DMS 273 treated with DMSO at 0.1 percent for 48 hours (cell line): Measurements from ENCODE around the gene ARHGAP26.

Experiments used
- DNase-seq: peaks from one replicate; lab custom pipeline; 2025; lab: John Stamatoyannopoulos, UW

The ARHGAP26 gene

DNA sequence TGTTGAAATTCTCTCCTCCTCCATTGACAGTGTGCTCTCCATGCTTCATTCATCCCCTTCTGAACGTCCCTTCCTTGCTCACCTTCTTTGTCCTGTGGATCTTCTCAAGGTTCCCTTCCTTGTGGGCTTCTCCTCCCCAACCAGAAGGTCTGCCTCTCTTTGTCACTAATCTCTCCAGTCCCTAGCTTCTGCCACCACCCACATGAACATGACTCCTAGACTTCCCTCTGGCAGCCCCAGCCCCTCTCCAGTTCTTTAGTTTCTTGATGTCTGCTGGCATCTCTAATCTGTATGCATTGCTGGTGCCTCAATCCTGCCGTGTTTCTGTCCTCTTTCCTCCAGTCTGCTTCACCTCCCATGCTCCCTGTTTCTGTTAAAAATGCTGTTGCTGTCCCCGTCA is 79.3 kb downstream of the ARHGAP26 start:
- DNase-seq, result no peak

- DNase-seq, result no peak
These were observed 79.7 kb downstream of the ARHGAP26 start for GRCh38 chr5:142849880-142850279.

DNA sequence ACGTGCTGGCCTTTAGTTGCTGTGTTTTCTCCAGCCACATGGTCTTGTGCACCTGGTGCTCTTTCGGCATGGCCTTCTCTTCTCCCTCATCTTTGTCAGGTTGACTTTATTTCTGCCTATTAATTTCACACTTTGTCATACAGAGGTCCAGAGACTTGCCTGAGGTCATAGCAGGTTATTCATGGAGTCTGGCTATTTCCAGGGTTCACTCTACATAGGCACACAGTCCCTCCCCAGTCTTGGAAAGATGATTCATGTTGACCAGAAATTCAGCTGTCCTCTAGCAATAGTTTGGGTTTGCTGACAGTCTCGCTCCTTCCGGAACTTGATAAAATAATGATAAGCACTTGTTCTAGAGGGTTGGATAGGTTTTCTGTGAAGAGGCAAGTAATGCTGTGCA is 81.6 kb downstream of the ARHGAP26 start:
- DNase-seq, result no peak

DNA sequence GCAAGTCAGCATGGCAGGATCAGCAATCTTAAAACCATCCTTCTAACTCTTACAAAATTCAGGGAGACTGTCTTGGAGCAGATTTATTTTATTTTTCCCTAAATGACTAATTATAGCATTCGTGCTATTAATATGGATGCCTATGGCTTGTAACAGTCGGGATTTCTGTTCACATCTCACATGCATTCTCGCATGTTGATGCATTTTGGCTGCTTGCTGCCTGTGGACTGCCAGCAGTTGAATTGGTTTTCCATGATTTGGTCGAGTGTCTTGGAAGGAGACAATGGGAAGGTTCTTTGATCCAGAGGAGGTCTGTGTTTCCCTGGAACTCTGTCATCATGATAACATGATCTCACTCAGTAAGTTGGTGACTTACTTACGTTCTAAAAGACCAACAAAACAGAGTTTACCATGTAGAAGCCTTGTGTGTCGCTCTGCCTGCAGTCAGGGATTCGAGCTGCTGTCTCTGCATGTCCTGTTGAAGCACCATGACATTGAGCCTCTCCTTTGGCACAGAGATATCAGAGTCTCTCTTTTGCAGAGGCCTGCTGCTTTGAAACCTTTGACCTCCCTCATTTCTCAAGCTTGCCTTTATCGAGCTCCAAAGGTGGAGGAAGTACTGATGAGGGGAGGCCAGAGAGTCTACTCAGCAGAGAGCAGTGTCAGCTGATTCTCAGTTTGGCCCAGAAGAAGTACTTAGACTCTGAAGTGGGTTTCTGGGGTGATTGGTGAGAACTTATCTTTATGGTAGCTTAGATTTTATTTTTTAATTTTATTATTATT is 82.4 kb downstream of the ARHGAP26 start:
- DNase-seq, result no peak

- no peak for DNase-seq
These were observed 83.5 kb downstream of the ARHGAP26 start for GRCh38 chr5:142853682-142854081.

DNA sequence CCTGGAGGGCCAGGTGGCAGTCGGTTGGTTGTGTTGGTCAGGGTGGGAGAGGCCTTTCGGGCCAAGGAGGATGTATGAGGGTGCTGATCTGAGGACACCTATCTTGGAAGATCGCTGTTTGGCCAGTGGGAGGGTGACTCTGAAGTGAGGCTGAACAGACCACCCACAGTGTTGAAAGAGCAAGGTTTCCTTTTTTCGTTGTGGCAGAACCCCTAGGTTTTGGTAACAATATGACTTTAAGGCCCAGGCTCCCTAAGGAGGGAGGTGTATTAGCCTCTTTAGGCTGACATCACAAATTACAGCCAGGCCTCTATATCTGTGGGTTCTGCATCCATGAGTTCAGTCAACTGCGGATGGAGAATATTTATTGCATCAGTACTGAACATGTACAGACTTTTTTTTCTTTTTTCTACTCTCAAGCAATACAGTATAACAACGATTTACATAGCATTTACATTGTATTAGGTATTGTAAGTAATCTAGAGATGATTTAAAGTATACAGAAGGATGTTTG is 86.1 kb downstream of the ARHGAP26 start:
- no peak for DNase-seq

GRCh38 chr5:142857405-142857804 is 87.2 kb downstream of the ARHGAP26 start:
- DNase-seq, result no peak

- DNase-seq, result no peak
These were observed 88.9 kb downstream of the ARHGAP26 start for GRCh38 chr5:142859037-142859436.

DNA sequence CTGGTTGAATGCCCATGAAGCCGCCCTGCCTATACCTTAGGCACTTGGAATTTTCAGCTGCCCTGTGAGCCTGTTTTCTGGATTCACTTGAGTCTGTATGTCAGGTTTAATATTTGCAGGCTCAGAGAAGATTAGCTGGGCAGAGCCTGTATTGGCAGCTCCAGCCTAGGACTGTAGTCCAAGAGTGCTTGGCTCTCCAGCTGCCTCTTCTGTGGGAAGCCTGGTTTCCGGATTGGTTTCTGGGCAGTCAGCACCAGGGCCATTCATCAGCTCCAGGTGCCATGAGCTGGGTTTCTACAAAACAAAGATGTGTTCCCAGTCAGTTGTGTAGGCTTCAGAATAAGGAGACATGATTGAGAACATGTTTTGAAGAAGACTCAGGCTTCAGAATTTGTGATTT is 90.1 kb downstream of the ARHGAP26 start:
- no peak for DNase-seq

- DNase-seq, result no peak
These were observed 90.8 kb downstream of the ARHGAP26 start for GRCh38 chr5:142861011-142861410.

- no peak for DNase-seq
These were observed 92.4 kb downstream of the ARHGAP26 start for GRCh38 chr5:142862594-142862993.

DNA sequence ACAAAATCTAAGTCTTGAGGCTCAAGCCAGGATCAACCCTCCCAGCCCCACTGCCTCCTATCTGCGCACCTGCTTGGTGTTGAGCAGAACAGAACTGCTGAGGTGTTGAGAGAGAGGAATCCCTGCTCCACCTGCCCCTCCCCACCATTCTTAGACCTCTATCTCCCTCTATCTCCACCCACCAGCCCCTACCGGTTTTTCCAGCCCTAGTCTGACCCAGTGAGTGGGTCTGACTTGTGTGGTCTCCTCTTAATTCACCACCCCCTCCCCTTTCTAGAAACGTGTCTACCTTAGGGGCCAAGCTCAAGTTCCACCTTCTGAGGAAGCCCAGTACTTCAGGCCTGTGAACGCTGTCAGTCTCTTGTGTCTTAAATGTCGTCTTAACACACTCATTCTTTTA is 93.7 kb downstream of the ARHGAP26 start:
- DNase-seq, result no peak

- DNase-seq, result no peak
These were observed 94.4 kb downstream of the ARHGAP26 start for GRCh38 chr5:142864290-142865260.

DNA sequence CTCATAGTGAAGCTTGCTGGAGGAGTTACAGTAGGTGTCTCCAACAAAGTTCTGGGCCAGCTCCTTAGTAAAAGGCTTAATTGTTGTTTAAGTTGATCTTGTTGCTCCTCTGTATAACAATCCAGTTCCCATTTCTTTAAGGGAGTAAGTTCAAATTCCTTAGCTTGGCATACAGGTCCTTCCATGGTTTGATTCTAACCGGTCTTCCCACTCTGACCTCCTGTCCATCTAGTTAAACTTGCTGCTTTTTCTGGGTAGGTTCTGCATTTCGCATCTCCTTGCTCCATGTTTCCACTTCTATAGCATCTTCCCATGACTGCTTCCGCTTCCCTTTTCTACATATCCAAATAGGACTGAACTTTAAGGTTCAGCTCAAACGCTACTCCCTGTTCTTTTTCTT is 95.5 kb downstream of the ARHGAP26 start:
- no peak for DNase-seq

DNA sequence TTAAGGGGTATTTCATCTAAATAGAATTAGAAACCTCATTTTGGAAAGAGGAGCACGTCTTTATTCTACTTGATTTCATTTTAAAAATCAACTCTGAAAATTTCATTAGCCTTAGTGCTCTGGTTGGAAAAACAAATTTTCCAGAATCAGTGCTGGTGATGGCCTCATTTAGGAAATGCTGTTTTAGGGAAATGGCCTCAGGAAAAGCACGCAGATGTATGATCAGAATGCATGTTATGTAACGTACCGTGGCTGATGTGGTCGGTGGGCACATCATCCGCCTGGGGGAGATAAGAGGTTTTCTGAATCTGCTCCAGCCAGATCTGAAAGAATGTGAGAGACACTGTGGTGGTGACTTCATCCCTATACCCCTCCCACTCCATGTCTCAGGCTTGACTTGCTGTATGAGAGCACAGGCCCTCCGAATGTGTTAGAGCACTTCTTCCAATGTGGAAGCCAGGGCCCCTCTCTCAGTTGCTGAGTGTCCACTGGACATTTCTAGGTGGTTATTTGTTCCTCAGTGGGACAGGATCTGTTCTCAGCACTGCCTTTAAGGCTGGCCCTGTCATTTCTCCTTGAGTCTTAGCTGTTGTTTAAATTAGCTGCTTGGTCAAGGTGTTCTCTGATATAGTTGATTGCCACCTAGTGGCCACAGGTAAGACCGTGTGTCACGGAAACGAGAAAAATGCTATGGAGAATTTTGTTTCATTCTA is 96.5 kb downstream of the ARHGAP26 start:
- DNase-seq, result peak; percentile 32

DNA sequence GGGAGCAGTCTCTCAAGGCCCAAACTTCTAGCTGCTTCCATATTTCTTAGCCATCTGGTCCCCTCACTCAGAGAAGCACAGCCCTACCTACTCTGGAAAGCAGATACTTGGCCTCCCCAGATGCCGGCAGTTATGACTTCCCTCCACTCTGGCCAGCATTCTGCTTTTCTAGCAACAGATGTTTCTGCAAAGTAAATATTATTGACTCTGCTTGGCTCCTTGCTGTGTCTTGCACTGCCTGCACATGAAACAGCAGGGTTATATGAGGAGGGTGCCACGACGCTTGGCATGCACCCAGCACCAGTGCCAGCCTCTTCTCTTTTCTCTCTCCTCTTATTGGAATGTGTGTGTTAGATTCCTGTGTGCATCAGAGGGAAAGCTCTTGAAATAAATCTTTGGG is 99.7 kb downstream of the ARHGAP26 start:
- DNase-seq, result peak; percentile 99

- DNase-seq, result no peak
These were observed 100.6 kb downstream of the ARHGAP26 start for GRCh38 chr5:142870532-142871362.

DNA sequence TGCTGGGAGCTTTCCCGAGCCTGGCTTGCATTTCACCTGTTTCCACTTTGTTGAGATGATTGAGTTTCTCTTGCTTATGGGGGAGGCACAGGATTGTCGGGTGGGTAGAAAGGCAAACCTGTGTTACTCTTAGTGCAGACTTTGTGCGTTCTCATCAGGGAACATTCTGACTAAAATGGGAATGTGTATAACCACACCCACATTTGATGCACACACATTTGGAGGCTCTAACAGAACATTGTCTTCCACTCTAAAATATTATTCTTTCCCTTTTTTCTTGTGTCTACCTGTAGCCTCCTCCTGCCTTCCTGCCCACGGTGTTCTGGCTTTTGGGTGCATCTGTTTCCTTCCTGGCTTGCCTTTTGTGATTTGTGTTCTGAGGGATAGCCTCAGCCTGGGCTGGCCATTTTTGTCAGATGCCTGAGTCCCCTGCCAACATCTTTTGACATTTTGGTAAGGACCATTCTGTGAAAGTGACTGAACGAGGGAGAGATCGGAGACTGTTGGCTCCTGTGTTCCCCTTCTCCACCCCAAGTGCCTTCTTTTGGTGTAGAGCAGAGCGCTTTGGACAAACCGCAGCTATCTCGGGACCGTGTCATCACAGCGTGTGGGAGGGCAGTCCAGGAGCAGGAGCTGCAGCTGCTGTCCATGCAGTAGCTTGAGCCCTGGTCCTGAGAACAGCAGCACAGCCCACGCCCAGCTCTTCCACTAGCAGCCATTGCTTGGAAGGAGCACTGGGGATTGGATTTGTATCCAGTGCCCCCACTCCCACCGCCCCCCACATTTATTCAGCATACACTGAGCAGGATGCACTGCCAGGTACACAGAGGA is 101.4 kb downstream of the ARHGAP26 start:
- DNase-seq, result no peak

- DNase-seq, result no peak
These were observed 102.0 kb downstream of the ARHGAP26 start for GRCh38 chr5:142872217-142872616.

DNA sequence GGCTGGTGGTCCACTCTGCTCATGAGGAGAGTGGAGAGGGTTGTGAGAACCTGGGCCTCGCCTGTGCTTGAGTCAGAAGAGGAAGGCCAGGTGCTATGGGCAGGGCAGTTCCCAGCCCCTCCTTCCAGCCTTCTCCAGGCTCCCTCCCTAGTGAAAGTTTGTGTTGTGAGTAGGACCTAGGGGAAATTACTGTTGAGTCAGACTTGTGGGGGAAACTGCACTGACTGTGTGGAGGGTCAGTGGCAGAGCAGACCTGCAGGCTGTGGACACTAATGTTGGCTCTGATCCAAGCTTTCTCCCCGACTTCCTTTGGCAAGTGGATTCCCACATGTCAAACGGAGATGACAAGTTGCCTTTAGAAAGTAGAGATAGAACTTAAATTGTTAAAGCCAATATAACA is 102.6 kb downstream of the ARHGAP26 start:
- no peak for DNase-seq
